GF-D8 (cell line): ENCODE results near the gene NUP205.
"Not testable (repeated sequence)": the region's sequence is repeated elsewhere in the genome, so short reads cannot be mapped to it uniquely, and the experiment has no call there.

Experiments used
- DNase-seq: peaks from one replicate; lab custom pipeline; 2025; lab: John Stamatoyannopoulos, UW

NUP205 gene

DNA sequence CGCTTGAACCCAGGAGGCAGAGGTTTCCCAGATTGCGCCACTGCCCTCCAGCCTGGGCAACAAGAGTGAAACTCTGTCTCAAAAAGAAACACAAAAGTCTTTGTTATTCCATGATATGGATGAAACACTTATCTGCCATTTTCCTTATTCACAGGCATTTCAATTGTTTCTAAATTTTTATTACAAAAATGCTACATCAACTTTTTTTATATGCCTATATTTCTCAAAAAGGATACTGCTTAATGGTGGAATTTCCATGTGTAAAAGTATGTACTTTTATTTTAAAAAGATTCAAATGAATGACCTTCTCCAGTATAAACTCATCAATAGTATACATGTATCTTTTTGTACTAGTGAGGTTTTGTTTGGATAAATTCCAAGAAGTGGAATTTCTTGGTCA, 62.7 kb downstream of the NUP205 start:
- DNase-seq, result no peak

- peak; percentile 38 for DNase-seq
Observed at GRCh38 chr7:135620980-135621850, 63.5 kb downstream of the NUP205 start.

GRCh38 chr7:135634191-135634878, 76.6 kb downstream of the NUP205 start:
- no peak for DNase-seq

DNA sequence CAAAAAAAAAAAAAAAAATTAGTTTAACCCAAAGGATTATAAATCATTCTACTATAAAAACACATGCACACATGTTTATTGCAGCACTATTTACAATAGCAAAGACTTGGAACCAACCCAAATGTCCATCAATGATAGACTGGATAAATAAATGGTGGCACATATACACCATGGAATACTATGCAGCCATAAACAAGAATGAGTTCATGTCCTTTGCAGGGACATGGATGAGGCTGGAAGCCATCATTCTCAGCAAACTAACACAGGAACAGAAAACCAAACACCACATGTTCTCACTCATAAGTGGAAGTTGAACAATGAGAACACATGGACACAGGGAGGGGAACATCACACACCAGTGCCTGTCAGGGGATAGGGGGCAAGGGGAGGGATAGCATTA, 82.0 kb downstream of the NUP205 start:
- DNase-seq, result not testable (repeated sequence)

- no peak for DNase-seq
Observed at GRCh38 chr7:135644154-135644553, 86.4 kb downstream of the NUP205 start.

DNA sequence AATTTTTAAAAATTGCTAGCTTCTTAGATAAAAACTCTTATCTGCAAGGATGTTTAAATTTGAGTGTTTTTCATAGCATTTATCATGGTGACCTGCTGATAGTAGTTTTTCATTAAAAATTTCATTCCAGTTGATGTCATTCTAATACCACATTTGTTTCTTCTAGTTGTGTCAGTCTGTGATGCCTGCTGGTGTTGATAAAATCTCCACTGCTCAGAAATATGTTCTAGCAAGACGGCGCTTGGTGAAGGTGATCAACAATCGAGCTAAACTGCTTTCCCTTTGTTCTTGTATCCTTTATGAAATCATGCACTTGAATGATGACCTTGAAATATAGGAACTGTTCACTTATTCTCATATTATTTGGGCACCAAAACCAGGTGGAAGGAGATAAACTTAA, 87.0 kb downstream of the NUP205 start:
- DNase-seq, result no peak

- no peak for DNase-seq
Observed at GRCh38 chr7:135645296-135645904, 87.7 kb downstream of the NUP205 start.

DNA sequence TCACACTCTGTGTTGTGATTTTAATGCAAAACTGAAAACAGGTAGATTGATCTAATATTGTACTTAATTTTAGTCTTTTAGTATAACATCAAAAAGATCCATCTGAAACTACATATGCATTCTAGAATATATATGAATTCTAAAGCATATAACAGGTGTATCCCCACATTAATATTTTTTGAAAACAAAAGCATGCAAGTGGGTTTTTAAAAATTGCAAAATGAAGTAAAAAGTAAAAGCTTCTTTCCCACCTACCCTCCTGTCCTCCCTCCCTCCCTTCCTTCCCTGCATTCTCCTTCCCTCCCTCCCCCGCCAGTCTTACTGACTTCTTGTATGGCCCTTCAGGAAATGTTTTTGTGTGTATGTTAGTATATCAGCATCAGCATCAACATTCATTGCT, 90.0 kb downstream of the NUP205 start:
- no peak for DNase-seq

DNA sequence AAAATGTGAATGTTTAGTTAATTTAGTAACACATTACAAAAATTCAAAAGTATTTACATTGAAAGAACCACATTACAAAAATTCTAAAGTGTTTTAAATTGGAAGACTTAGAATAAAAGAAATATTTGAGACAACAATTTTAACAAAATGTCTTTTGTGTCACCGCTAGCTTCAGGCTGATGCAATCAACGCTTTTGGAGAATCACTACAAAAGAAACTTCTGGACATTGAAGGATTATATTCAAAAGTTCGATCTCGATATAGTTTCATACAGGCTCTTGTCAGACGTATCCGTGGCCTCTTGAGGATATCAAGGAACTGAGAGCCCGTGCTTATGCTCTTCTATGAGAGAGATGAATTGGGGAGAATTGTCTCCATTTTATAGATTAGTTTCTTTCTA, 90.5 kb downstream of the NUP205 start:
- DNase-seq, result no peak

DNA sequence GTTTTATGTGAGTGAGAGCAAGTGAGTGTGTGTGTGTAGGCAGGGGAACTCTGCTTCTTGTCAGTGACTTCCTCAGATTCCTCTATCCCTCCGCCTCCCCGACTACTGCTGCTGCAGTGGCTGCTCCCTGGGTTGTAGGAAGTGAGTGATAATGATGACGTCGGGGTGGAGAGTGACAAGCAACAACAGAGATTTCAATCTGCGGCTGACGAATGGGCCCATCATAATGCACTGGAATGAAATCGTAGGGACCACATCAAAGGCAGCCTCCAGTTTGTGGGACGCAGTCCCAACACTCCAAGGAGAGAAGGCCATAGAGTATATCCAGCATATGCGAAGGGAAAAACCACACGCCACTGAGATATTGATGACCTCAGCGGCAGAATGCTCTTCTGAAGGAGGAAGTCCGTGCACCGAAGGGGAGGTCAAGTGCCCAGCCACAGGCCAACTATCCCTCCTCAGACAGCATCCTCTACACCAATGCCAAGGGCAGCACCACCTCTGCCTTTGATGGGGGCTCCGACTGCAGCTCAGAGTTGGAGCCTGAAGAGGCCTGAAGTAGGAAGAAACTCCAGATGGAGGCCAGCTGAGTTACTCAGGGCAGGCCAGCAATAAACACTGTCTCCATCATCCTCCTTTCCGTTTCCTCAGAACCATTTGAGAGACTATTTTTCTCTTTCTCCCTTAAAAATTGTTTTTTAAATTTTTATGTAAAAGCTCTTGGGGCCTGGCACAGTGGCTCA, 93.3 kb downstream of the NUP205 start:
- DNase-seq, result no peak

DNA sequence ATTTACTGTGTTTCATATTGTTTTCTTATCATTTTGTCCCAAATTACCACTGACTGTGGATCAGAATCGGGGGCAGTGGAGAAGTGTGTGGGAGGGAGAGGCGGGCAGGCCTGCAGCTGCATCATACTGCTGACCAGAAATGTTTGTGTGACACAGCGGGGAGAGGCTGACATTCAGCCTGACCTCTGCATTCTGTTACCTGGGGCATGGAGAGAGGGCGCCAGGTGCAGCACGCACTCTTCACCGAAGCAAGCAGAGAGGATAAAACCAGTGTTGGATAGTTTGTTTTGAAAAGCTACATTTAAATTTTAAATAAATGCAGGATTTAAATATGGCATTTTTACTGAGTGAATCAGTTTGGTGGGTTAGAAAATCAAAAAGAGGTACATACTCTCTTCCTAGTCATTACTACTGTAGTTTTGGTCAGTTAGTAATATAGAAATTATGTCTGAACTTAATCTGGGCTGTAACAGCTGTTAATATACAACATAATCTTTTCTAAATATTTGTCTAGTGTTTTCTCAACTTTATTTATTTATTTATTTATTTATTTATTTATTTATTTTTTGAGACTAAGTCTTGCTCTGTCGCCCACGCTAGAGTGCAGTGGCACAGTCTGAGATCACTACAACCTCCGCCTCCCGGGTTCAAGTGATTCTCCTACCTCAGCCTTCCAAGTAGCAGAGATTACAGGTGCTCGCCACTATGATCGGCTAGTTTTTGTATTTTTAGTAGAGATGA, 95.8 kb downstream of the NUP205 start:
- no peak for DNase-seq

- no peak for DNase-seq
Observed at GRCh38 chr7:135658564-135658963, 100.8 kb downstream of the NUP205 start.

DNA sequence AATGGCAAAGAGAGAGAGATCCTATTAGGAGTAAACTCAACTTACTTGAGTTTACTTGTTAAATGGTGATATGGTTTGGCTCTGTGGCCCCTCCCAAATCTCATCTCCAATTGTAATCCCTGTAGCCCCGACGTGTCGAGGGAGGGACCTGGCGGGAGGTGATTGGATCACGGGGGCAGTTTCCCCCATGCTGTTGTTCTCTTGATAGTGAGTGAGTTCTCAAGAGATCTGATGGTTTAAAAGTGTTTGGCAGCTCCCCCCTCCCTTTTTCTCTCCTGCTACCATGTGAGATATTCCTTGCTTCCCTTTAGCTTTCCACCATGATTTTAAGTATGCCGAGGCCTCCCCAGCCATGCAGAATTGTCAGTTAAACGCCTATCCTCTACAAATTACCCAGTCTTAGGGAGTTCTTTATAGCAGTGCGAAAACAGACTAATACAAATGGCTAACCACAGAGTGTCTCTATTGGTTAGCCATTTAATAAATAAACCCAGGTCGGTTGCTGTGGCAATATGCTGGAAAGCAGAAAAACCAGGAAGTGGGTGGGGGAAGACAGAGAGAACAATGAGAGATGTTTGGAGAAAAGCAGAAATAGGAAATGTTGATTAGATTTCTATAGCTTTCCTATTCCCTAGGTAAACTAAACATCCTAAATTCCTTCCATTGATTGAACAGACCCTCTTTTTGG, 101.6 kb downstream of the NUP205 start:
- peak; percentile 48 for DNase-seq

DNA sequence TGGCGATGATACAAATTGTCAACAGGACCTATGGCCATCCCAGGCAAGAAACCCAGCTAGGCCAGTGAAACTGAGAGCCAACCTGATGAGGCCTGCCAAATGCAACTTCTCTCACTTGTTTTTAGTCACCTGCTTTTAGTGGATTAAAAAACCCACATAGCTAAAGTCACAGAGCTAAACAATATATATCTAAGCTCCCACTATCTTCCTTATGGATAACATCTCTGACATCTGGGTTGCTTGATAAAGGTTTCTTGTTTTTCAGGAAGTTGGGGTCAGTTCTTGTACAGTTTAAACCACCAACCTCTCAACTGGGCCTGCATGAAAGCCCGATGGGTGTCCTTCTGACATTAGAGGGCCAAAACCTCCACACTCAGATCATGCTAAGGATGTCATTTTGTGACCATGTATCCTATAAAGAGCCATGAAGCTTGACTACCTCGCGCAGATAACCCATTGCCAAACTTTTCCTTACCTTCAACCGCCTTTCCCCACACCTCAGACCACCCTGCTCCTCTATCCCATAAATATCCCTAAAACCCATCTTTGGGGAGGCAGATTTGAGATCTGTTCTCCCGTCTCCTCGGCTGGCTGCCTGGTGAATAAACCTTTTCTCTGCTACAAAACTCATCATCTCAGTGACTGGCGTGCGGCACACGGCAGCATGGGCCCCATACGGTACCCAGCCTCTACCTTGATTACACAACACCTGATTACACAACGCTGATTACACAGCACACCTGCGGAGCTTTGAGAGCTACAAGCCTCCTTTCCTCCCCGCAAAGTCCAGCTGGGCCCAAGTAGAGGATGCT, 103.8 kb downstream of the NUP205 start:
- peak; percentile 90 for DNase-seq

DNA sequence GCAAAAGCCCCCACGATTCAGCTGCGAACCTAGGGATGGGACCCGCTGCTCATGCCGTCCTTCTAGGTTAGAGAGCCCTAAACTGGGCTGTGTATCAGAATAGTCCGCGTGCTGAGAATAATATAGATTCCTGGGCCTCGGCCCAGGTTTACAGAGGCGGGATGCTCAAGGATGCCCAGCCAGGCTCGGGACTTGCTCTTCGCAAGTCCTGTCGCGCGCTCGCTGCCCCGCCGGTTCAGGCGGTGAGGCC, 104.3 kb downstream of the NUP205 start:
- no peak for DNase-seq

GRCh38 chr7:135662373-135663114, 104.8 kb downstream of the NUP205 start, which contains the start of gene STMP1:
Gene STMP1, plus strand, starts transcription at chr7:135662514.
- peak; percentile 87 for DNase-seq

GRCh38 chr7:135664046-135664589, 106.4 kb downstream of the NUP205 start:
- no peak for DNase-seq

GRCh38 chr7:135665042-135665441, 107.3 kb downstream of the NUP205 start:
- DNase-seq, result no peak

DNA sequence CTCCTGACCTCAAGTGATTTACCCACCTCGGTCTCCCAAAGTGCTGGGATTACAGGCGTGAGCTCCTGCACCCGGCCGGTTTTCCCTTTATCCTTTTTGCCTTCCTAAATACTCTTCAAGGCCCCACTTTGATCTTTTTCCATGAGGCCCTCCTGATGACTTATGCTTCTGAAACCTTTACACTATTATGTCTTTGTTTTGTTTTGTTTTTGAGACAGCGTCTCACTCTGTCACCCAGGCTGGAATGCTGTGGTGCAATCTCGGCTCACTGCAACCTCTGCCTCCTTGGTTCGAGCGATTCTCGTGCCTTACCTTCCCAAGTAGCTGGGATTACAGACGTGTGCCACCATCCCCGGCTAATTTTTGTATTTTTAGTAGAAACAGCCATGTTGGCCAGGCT, 108.4 kb downstream of the NUP205 start:
- no peak for DNase-seq
